OCI-M2 (cell line): ENCODE data around the gene ARL6IP4.
"Not testable (repeated sequence)": the region's sequence is repeated elsewhere in the genome, so short reads cannot be mapped to it uniquely, and the experiment has no call there.

ENCODE experiments used
- DNase-seq: peaks from one replicate; lab custom pipeline; 2025; ENCODE audit not compliant: unreplicated experiment; lab: John Stamatoyannopoulos, UW

Gene ARL6IP4

DNA sequence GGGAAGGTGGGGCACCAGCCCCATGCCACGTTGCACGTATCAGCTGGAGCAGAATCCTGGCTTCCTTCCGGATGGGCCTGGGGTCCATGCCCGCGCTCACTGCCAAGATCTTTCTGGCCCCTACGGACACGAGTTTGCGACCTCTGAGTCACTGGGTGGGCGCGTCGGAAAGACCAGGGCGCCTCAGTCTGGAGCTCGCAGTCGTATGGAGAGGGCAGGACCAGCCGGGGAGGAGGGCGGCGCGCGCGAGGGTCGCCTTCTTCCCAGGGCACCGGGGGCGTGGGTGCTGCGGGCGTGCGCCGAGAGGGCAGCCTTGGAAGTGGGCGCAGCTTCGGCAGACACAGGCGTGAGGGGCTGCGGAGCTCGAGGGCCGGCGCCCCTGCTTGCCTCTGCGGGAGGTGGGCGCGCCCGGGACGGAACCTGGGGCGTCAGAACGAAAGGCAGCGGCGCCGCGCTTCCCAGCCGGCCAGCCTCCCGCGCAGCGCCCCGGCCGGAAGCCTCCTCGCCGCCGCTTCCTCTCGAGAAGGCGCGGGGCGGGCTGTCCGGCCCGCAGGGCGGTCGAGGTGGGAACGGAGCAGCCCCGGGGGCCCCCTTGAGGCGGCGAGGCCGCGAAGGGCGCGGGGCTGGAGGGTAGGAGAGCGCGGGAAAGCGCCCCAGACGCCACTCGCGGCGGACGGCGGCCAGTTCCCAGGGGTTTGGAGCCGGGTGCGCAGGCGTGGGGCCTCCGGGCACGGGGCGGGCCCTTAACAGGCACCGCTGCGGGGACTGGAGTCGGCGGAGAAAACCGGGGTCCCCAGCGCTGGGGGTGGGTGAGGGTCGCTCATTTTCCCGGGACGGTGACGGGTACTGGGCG is at the start of gene ARL6IP4:
TSS of gene ARL6IP4 (plus strand) at position 499 of the 853 bp plus-strand sequence. CDS start 459 bp downstream, outside the sequence.
- DNase-seq, result no peak

DNA sequence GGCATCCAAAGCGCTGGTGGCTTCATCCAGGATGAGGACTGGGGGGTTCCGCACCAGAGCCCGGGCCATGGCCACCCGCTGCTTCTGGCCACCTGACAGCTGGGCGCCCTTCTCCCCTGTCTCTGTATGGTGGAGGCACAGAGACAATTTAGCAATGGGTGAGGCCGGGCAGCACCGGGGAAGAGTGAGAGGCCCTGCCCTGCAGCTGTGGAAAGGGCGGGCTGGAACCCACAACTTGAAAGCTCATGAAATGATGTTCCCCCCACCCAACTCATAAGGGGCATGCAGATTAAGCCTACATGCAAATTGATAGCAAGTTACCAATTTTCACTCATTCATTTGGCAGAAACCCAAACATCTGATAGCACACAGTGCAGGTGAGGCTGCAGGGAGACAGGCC is 48.3 kb upstream of the ARL6IP4 start:
- DNase-seq, result no peak

DNA sequence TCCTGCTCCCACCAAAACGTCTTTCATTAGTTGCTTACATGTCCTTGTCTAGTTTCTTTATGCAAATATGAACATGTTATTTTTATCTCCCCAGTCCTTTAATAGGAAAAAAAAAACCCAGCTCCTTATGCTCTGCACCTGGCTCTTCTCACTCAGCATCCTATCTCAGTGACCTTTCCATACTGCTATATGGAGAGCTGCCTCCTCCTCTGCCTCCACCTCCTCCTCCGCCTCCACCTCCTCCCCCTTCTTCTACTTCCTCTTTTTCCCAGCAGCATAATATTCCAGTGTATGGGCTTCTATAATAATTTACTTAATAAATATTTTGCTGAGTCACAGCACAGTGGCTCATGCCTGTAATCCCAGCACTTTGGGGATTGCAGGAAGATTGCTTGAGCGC is 45.8 kb upstream of the ARL6IP4 start:
- DNase-seq, result no peak

DNA sequence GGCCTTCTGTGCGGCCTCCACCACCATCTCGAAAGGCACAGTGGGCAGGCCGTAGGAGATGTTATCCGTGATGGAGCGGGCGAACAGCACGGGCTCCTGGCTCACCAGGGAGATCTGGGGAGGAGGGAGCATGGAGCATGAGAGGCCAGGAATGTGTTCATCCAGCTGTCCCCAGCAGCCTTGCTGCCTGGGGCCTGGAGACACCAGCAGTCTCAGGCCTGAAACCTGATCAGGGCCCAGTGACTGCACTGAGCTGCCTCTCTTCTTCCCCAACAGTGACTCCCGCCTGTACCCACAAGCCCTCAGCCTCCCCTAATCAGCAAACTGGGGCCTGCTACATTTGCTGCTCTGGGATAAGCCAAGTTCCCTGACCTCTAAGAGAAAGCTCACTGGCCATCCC is 45.2 kb upstream of the ARL6IP4 start:
- no peak for DNase-seq

DNA sequence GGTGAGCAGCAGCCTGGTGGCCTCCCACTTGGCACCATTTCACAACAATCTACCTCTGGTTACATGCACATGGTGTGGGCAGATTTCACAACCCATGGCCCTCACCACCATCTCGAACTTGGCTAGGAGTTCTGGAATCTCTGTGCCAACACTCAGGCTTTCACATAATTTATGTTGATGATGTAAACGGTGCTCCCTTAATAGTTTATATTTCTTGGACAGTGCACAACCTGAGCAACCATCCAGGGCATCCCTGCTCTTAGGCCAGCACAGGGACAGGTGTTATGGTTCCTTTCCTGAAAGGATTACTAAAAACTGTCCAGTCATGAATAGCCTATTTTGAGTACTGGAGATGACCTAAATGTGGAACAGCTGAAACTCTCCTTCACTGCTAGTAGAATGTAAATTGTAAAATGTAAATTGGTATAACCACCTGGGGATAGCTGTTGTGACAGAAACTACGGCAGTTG is 42.8 kb upstream of the ARL6IP4 start:
- no peak for DNase-seq

DNA sequence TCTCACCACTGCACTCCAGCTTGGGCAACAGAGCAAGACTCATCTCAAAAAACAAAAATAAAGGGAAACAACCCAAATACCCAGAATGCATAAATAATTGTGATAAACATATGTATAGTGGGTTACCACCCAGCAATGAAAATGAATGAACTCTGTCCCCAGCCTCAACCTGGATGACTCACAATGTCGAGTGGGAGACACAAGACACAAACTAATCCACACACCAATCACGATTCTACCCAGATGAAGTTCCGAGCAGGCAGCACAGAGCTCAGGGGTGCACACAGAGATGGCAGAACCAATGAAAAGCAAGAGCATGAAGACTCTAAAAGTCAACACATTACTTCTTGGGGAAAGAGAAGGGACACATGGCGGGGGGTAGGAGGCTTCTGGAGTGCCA is 41.4 kb upstream of the ARL6IP4 start:
- no peak for DNase-seq

DNA sequence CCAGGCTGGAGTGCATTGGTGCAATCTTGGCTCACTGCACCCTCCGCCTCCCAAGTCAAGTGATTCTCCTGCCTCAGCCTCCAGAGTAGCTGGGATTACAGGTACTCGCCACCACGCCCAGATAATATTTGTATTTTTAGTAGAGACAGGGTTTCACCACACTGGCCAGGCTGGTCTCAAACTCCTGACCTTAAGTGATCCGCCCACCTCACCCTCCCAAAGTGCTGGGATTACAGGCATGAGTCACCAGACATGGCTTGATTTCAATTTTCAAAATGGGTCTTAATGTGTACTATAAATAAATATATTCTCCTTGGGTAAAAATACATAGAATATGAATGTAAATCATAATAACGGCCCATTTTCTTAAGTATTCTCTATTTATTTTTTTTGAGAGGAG is 39.1 kb upstream of the ARL6IP4 start:
- not testable (repeated sequence) for DNase-seq

DNA sequence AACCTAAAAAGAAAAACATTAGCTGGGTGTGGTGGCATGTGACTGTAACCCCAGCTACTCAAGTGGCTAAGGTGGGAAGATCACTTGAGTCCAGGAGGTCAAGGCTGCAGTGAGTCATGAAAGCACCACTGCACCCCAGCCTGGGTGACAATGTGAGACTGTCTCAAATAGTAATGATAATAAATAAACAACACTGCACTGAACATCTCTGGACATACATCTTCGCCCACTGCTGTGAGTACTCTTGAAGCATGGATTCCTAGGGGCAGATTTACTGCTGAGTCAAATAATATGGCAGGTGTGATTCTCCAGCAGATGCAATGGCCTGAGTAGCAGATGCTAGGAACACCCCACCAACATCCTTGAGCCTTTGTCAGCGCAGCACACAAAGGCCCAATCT is 37.8 kb upstream of the ARL6IP4 start:
- no peak for DNase-seq

DNA sequence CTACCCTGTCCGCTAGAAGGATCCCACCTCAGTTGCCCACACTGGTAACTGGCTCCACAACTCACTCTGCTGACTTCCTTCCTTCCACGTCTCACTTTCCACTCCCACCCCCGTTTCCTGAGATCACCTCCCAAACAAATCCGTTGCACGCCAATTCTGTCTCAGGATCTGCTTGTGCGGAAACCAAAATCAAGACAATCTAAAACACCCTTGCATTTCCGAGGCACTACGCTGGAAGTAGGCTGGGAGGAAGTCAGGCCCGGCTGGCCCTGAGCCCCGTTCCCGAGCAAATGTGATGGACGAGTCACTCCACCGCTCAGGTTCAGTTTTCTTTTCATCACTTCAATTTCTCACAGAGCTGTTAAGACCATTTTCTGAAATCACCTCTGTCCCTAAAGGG is 37.3 kb upstream of the ARL6IP4 start:
- no peak for DNase-seq

DNA sequence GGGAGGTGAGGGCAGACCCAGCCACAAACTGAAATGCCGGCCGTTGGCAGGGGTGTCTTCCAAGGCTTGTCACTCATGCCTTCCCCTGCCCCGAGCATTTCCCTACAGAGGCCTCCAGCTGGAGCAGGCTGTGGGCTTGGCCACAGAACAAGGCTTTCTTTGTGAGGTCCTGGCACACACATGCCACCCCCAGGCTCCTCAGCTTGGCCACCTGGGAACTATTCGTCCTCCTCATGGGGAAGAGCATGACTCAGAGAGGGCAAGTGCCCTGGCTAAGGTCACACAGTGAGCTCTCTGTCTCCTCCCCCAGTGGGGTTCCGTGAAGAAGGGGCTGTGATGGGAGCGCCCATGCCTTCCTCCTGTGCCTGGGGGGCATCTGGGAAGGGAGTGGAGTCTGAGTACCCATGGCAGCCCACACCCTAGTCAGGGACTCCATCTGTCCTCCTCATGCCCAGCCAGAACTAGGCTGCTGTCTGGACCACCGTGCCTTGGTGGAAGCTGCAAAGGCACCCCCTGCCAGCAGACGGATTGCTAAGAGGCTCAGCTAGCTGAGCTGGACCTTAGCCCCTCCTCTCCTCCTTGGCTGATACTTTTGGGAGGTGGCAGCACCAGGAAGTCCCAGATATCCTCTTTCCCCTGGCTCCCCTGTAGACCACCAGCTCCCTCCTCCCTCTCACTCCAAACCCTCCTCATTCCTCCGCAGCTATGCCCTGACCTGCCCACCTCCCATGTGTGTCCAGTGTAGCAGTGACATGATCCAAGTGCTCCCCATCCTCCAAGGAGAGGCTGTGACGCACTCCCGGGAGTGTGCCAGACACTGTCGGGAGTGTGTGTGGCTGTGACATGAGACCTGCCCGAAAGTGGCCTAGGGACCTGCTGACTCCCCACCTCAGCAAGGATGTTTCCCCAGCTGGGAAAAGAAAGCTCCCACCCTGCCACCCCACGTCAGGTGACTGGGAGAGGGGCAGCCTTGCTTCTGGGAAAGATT is 35.6 kb upstream of the ARL6IP4 start:
- no peak for DNase-seq

DNA sequence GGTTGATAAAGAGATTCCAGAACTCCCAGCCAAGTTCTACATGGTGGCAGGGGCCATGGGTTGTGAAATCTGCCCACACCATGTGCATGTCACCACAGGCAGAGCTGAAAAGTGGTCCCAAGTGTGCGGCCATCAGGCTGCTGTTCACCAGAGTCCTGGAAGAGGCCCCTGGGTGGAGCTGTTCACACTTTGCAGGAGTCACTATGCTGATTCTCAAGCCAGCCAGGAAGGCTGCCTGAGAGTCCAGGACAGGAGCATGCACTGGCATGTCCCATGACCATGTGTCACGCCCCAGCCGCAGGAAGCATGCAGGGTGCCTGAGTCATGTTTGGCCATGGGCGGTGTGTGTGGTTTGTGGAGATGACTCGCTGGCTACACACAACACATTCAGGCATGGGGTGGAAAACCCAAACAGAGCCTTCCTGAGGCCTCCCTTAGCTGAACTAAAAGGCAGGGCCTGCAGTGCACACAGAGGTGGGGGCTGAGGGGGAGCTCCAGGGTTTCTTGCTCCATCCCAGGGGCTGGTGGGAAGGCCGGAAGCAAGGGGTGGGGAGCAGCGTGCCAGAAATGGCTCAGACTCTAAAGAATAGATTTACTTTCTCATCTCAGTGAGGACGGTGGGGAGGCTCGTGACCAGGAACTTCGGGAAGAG is 33.7 kb upstream of the ARL6IP4 start:
- no peak for DNase-seq

DNA sequence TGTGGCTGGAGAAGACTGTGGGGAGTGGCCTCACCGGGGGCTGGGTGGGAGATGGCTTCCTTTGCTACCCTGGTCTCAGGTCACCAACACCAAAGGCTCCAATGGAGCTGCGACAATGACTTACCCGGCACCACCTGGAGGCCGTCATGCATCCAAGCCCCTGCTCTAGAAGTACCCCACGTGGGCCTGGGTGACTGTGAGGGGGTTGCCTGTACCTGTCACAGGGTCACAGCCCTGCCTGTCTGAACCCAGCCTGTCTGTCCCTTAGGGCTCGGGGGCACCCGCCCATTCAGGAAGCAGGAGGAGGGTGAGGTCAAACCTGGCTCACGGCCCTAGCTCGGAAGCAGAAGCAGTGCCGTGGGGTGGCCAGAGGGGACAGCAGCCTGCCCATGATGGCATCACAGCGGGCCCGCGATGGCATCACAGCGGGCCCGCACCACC is 33.1 kb upstream of the ARL6IP4 start:
- DNase-seq, result no peak

DNA sequence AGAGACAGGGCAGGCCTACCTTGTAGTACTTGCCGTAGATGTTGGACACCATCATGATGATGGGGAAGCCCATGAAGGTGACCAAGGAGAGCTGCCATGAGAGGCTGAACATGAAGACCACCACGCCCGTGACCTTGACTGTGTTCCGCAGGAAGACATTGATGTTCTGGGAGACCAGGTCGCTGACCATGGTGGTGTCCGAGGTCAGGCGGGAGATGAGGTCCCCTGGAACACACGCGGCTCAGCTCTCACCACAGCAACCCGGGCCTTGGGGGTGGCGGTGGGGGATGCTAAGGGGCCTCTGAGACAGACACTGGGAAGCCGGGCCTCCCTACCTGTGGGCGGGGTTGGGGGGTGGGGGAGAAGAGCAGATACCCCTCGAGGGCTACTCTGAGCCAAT is 31.9 kb upstream of the ARL6IP4 start:
- no peak for DNase-seq

DNA sequence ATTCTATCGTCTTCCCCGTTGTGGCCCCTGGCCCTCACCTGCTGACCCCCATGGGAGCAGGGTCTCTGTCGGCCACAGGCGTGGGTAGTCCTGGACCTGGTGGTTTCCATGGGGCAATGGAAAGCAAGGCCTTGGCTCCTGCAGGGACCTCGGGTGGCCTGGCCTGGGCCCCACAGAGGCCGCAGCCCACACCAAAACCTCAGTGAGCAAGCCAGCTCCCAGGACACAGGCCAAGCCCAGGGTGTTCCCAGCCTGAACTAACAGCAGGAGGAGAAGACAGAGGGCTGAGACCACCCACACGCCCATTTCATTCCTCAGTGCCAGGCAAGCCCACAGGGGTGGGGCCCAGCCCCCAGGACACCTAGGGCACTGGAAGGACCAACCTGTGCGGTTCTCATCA is 31.1 kb upstream of the ARL6IP4 start:
- DNase-seq, result no peak

DNA sequence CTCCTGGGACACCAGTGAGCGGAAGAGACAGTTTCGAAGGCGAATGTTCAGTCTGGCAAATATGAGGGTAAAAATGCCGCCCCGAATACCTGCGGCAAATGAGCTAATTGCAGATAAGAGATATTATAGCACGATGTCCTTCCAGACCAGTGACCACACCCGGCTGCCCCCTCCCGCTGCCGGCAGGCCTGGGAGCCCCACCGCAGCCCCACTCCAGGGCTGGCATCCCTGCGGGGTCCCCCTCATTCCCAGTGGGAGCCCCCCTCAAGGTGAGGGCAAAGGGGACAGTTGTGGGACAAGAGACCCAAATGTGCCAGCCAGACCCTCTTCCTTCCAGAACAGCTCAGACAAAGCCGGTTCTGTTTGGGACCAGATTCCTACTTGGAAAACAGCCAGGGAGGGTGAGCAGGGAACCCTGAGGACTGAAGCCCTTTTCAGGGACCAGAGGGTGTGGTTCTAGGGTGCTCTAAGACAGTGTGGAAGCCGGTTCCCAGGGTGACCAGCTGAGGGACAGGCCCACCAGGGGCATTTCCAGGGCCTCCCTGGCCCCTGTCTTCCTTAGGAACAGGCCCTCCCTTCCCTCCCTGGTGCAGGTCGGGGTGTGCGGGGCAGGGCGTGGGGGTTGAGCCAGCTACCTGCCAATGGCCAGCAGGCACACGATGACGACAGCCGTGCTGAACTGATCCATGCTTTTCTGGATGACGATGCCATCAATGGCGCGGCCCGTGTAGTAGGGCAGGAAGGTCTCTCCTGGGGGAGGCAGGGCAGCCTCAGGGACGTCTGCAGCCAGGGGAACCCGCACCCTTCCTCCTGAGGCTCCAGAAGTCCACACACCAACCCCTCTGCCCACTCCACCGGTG is 30.4 kb upstream of the ARL6IP4 start:
- no peak for DNase-seq

DNA sequence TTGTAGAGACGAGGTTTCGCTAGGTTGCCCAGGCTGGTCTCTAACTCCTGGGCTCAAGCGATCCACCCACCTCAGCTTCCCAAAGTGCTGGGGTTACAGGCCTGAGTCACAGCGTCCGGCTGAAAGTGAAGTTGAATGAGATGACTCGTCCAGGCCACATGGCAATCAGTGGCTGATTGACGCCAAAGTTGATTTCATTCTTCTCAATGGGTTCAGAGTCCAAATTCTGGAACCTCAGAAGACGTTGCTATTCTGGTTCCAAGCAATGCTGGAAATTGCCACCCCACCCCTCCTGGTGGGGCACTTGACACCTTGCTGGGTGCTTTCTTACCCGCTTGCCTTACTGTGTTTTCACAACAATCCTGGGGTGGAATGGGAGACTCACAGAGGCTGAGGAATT is 29.1 kb upstream of the ARL6IP4 start:
- DNase-seq, result no peak

DNA sequence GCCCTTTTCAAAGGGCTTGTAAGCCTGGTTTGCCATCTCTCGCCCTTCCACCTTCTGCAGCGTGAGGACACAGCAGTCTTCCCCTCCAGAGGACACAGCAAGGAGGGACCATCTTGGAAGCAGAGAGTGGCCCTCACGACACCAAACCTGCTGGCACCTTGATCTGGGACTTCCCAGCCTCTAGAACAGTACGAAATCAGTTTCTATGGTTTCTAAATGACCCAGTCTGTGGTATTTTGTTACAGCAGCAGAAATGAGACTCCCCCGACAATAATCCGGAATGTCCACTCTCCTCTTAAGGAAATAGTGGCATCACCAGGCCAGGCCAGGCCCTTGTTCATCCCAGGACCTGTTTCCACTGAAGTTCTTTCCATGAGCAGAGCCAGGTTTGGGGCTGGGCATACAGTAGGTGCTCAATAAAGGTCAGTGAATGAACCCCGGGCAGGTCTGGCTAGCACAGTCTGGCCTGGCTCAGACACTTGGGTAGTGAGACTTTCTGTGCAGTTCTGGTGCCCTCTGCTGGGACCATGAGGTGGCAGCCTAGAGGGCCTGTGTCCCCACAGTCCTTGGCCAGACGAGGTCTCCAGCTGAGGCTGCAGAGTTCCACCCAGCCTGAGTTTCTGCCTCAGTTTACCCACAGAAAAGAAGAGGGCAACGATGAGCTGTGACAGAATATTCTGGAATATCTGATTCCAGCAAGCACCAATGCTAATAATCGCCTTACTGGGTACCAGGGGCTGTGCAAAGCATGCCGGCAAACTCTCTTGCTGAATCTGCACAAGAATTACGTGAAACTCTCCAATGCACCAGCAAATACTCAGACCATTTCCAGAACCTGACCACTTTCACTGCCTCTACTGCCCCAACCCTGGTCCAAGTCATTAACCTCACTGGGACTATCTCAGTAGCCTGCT is 28.2 kb upstream of the ARL6IP4 start:
- no peak for DNase-seq

DNA sequence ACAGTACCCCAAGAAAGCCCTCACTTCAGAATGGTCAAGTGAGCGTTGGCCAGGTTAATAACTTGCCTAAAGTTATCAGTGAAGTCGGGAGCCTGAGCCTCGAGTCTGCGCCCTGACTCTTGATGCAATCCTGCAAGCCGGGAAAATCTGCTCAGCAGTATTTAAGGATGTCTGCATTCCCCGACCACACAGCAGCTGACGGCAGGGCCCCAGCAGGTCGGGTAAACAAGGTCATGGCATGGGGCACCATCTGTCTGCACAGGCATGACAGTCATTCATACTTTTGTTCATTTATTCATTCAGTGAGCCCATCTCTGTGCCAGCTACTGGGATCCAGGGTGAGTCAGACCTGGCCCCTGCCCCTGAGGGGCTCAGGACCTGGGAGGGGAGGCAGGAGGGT is 25.3 kb upstream of the ARL6IP4 start:
- DNase-seq, result no peak

DNA sequence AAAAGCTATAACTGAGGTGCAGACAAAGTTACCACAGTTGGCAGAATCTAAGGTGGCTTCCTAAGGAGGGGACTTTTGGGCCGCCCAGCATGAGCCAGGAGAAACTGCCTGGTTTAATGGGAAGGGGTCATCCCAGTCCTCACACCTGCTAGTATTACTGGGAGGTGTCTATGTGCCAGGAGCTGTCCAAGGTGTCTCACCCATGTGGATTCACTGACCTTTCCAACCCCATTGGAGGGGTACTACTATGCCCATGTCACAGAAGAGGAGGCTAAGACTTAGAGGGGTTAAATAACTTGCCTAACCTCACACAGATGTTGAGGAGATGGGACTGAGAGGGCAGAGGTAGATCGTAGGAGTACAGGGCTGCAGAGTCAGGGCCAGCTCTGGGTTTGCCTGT is 24.4 kb upstream of the ARL6IP4 start:
- no peak for DNase-seq
